Adrenal gland (tissue), 12 donors: ENCODE measurements around the gene TCERG1L. TPM values are rescaled to one million over a fixed set of nuclear protein-coding genes. Genes with fewer than 3 reads are reported as not detected.
A peak's percentile ranks its signal among the peaks of the same experiment; 100 is the strongest.

Experiments
- DNase-seq, 7 donors: peaks; one replicate each; pipeline ENCODE4 v3.0.0-alpha.2; 2019 to 2020
- H3K27ac ChIP-seq, 5 donors: fragments of 200-600 bp; sonication (generic) in 4 of 5; 1 replicate in 3 of 5; 2 replicates in 2 of 5; pipeline versions ENCODE4 v1.5.1 to v1.8.0; 2016 to 2020; ENCODE audit warnings: mild to moderate bottlenecking in 1 of 5
- H3K27me3 ChIP-seq: fragments of 200-600 bp; 2 replicates; pipeline ENCODE4 v1.8.0; 2021
- H3K36me3 ChIP-seq, 2 donors: fragments of 200-600 bp; replicated peaks in 1 of 2; 1 replicate in 1 of 2; 2 replicates in 1 of 2; pipeline versions ENCODE4 v1.5.1 to v1.8.0; 2018 to 2022
- H3K4me1 ChIP-seq, 2 donors: fragments of 200-600 bp; replicated peaks in 1 of 2; 1 replicate in 1 of 2; 2 replicates in 1 of 2; pipeline versions ENCODE4 v1.5.1 to v1.8.0; 2018 to 2021
- H3K4me3 ChIP-seq, 4 donors: fragments of 200-600 bp; sonication (generic) in 3 of 4; one replicate each; pipeline ENCODE4 v1.5.1; 2016 to 2018
- H3K9me3 ChIP-seq, 3 donors: fragments of 200-600 bp; sonication (generic) in 1 of 3; replicated peaks in 1 of 3; 1 replicate in 2 of 3; 2 replicates in 1 of 3; pipeline versions ENCODE4 v1.5.1 to v1.8.0; 2016 to 2021
- POLR2A ChIP-seq, 2 donors: fragments of 450-650 bp; IDR thresholded peaks; one replicate each; pipeline ENCODE4 v1.6.1; 2017; ENCODE audit warnings: antibody characterized with exemption in 2 of 2, mild to moderate bottlenecking in 2 of 2, moderate library complexity in 1 of 2
- WGBS, 4 donors: extraction: QIAGEN DNeasy Blood & Tissue Kit in 2 of 4; methylation state at CpG; one replicate each; pipeline versions ENCODE4 v1.1.5 to v1.1.7; 2013 to 2017; 5-methylcytosine and 5-hydroxymethylcytosine counted together
- intact Hi-C, 2 donors: fragments of 100-400 bp; cut with DNase I; formaldehyde crosslinking; loops; one replicate each; pipeline versions ENCODE4 v1.14.1 to v1.15.0; 2022 to 2023
- polyA plus RNA-seq, 3 donors: library from polyadenylated mRNA; stranded (reverse); fragments of 200-250 nt in 2 of 3; fragments of 350-450 nt in 1 of 3; fragmentation: Illumina TruSeq in 1 of 3; extraction: RNeasy Lipid Tissue Mini Kit (QIAGEN cat#74804) in 1 of 3; gene quantifications; one replicate each; pipeline ENCODE4 v1.2.3, GENCODE V29; 2013 to 2014
- total RNA-seq, 9 donors: library from RNA; depleted of rRNA in 4 of 9; stranded (reverse); fragments of >200 nt in 4 of 9; fragments of 120-200 nt in 1 of 9; fragmentation: NEBNext Ultra II Directional in 1 of 9; extraction: Animal tissue kit (Norgen Biotek cat#: 25700) in 1 of 9; gene quantifications; one replicate each; pipeline versions ENCODE4 v1.1.0 to v1.2.4, GENCODE V29; 2013 to 2023
- TF ChIP-seq, protein P1 (sequence below), 6 experiments: fragments of 450-650 bp in 4 of 6; fragments of 200-600 bp in 2 of 6; sonication (generic) in 1 of 6; IDR thresholded peaks; 1 replicate in 5 of 6; 2 replicates in 1 of 6; pipeline versions ENCODE4 v1.5.1 to v1.8.0; 2016 to 2021; ENCODE audit warnings: antibody characterized with exemption in 6 of 6, mild to moderate bottlenecking in 2 of 6, moderate library complexity in 1 of 6
- donor health status: healthy with polysubstance abuse.
- donor health status: Bipolar disorder and iron deficiency.
- donor health status: DM: yes; HTN: yes; CAD: no.
- donor health status: DM: no; HTN: no; CAD: no.
- donor health status: DM: no; HTN: no; CAD: no.
- donor health status: DM: yes; HTN: yes; CAD: no.

Gene TCERG1L
- total and polyA plus RNA-seq, 12 donors: 0.17 to 3.4 (median 0.97) TPM

DNA sequence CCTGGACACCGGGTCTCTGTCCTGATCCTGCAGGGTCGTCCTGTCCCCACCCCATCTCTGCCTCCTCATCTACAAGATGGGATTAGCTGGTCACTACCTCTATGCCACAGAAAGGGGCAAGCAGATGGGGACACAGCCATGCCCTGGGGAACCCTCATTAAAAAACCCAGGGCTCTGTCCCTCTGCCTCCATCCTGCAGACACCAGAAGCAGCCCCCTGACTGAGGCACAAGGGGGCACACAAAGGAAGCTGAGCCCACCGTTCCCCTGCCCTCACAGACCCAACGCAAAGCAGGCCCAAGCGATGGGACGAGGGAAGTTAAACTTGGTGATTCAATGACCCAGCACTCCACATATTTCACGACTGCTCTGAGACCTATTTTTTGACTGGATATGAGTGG lies 142.4 kb downstream of the TCERG1L start:
- TF ChIP-seq POLR2A (IDR thresholded peaks at IDR 0.05): no peak
- TF ChIP-seq, protein P1, sequence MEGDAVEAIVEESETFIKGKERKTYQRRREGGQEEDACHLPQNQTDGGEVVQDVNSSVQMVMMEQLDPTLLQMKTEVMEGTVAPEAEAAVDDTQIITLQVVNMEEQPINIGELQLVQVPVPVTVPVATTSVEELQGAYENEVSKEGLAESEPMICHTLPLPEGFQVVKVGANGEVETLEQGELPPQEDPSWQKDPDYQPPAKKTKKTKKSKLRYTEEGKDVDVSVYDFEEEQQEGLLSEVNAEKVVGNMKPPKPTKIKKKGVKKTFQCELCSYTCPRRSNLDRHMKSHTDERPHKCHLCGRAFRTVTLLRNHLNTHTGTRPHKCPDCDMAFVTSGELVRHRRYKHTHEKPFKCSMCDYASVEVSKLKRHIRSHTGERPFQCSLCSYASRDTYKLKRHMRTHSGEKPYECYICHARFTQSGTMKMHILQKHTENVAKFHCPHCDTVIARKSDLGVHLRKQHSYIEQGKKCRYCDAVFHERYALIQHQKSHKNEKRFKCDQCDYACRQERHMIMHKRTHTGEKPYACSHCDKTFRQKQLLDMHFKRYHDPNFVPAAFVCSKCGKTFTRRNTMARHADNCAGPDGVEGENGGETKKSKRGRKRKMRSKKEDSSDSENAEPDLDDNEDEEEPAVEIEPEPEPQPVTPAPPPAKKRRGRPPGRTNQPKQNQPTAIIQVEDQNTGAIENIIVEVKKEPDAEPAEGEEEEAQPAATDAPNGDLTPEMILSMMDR (IDR thresholded peaks at IDR 0.05): no peak
- no peaks in the 10 kb centered on the region for H3K9me3 ChIP-seq
- 80 to 91% (median 83%) methylated on average over 7 of the region's 7 CpGs for WGBS, 4 donors
- no peaks in the 10 kb centered on the region for H3K4me1 ChIP-seq
- no peaks in the 10 kb centered on the region for H3K36me3 ChIP-seq
- DNase-seq: peak in 2 of 7 donors; percentile 6 to 17
- no peak overlapping the region for H3K4me3 ChIP-seq
- intact Hi-C loops: no loop called here
- H3K27me3 ChIP-seq: no peaks in the 10 kb centered on the region
- no peak overlapping the region for H3K27ac ChIP-seq

DNA sequence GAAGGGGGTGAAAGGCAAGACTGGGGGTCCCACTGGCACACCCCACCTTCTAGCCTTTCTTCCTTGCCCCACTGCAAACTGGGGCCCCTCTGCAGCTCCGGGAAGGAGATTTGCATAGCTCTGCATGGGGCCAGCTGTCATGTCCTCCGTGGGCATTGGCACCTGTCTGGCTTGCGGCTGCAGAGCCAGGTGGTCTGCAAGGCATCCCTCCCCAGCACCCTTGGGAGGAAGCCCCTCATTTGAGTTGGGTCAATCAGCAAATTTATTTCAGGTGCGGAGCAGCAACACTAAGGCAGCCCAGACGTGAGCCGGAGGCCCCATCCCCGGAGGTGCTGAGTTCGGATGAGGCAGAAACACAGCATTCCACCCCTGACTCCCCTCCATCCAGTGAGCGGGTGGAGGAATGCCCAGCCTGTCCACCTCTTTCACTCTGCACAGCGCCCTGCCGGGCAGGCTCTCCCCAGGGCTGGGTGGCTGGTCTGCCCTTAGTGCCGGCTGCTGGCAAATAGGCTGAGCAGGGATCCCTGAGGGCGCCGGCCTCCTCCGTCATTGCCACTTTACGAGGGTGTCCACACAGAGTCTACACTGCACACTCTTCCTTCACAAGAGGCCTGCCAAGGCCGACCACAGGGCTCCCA lies 143.2 kb downstream of the TCERG1L start:
- no peaks in the 10 kb centered on the region for H3K4me1 ChIP-seq
- intact Hi-C loops: no loop called here
- H3K36me3 ChIP-seq: no peaks in the 10 kb centered on the region
- H3K27ac ChIP-seq: no peak overlapping the region
- peak in 2 of 7 donors; percentile 6 to 39 for DNase-seq
- no peak for TF ChIP-seq POLR2A (IDR thresholded peaks at IDR 0.05)
- TF ChIP-seq, protein P1 (IDR thresholded peaks at IDR 0.05): no peak
- H3K9me3 ChIP-seq: no peaks in the 10 kb centered on the region
- no peak overlapping the region for H3K4me3 ChIP-seq
- H3K27me3 ChIP-seq: no peaks in the 10 kb centered on the region
- 85 to 98% (median 92%) methylated on average over 8 to 17 of the region's 17 CpGs for WGBS, 4 donors

DNA sequence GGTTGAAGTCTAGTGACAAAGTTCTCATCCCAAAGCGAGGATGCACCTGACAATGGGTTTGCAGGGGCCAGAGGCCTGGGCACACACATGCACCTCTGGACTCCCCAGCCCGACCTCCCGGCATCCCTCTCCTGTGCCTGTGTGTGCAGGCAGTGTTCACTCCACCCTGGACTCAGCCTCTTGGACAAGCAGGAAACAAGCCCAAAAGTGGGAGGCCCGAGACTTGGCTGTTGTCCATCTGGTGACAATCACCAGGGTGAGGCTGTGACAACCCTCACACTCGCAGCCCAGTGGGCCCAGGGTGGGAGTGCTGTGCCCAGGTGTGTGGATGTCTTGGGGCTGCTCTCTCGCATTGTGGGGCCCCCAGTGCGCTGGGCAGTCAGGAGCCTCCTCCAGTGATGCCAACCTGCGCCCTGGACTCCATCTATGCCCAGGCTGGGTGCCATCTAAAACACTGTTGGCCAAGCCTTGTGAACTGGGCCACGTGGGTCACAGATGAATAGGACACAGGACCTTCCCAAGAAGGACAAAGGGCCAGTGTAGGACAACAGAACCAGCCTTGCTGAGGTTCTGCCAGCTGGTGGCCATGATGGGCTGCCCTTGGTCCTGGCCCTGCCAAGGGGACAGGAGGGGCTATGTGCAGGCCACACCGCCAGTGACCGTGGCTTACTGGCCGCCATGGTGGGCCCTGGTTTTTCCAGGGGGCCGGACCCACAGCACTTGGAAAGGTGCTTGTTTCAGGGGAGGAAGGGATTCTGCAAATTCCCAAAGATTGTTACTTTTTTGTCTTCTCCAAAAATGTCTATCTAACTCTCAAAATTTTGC lies 144.3 kb downstream of the TCERG1L start:
- H3K27me3 ChIP-seq: no peaks in the 10 kb centered on the region
- H3K36me3 ChIP-seq: no peaks in the 10 kb centered on the region
- no peak for TF ChIP-seq POLR2A (IDR thresholded peaks at IDR 0.05)
- TF ChIP-seq, protein P1 (IDR thresholded peaks at IDR 0.05): no peak
- no peak overlapping the region for H3K27ac ChIP-seq
- no peaks in the 10 kb centered on the region for H3K9me3 ChIP-seq
- DNase-seq: peak in 2 of 7 donors; percentile 7 to 35
- 82 to 95% (median 84%) methylated on average over 3 to 13 of the region's 13 CpGs for WGBS, 4 donors
- H3K4me3 ChIP-seq: no peak overlapping the region
- H3K4me1 ChIP-seq: no peaks in the 10 kb centered on the region
- intact Hi-C loops: no loop called here

DNA sequence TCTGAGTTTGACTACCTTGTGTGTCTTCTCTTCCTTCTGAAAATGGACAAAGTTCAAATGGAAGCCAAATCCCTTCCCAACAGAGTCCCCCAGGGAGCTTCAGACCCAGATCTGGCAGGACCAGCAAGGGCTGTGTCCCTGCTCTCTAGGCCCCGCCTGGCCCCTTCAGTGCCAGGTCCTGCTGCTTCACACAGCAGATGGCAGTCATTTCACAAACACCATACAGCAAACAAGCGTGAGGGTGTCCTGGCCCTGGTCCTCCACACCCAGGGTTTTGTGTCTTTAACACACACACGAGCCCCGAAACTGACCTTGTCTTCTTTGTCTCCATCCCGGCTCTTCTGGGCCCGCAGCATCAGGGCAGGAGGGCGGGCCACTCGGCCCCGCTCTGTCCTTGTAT lies 145.0 kb downstream of the TCERG1L start:
- TF ChIP-seq, protein P1 (IDR thresholded peaks at IDR 0.05): no peak
- TF ChIP-seq POLR2A (IDR thresholded peaks at IDR 0.05): no peak
- no peak overlapping the region for H3K27ac ChIP-seq
- H3K27me3 ChIP-seq: no peaks in the 10 kb centered on the region
- intact Hi-C loops: no loop called here
- H3K36me3 ChIP-seq: no peaks in the 10 kb centered on the region
- H3K9me3 ChIP-seq: no peaks in the 10 kb centered on the region
- peak in 2 of 7 donors; percentile 3 to 29 for DNase-seq
- 89 to 93% (median 91%) methylated on average over 8 to 9 of the region's 9 CpGs for WGBS, 4 donors
- no peak overlapping the region for H3K4me3 ChIP-seq
- H3K4me1 ChIP-seq: no peaks in the 10 kb centered on the region
